T-helper 9 cell (primary cell): ENCODE measurements around the gene AFG1L.
"Not testable (repeated sequence)": the region's sequence is repeated elsewhere in the genome, so short reads cannot be mapped to it uniquely, and the experiment has no call there.

ENCODE experiments used
- DNase-seq: peaks from one replicate; pipeline ENCODE4 v3.0.0-alpha.2; 2020

The AFG1L gene

DNA sequence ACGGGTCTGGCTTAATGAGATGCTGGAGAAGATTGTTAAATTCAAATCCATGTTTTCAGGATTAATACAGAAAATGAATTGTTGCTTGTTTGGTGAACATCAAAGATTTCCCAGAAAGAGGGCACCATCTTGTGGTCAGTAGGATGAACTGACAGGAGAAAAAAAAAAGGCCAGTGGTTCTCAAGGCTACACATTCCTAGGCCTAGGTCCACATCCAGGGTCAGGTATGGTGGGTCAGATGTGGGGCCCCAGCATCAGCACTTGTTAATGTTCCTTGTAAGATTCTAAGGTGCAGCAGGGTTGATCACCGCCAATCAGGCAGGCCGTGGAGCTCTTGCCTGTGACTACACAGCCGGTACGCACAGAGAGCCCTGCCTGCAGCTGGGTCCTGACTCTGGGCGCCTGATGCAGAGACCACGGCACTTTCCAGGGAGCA is 231.9 kb downstream of the AFG1L start:
- no peak for DNase-seq

DNA sequence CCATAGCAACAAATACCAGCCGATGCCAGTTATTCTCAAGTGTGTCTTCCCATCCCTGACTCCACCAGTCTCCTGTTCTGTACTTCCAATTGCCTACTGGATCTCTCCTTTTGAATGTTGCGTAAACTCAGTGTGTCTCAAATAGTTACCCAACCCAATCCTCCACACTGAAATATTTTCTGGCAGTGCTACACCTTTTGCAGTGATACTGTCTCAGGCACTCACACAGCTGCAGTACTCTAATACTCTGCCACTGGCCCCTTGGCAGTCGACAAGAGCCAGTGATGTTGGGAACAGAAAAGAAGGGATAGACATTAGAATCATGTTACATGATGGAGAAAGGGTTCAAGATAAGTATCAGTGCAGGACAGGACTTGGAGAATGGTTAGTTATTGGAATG is 234.0 kb downstream of the AFG1L start:
- no peak for DNase-seq

DNA sequence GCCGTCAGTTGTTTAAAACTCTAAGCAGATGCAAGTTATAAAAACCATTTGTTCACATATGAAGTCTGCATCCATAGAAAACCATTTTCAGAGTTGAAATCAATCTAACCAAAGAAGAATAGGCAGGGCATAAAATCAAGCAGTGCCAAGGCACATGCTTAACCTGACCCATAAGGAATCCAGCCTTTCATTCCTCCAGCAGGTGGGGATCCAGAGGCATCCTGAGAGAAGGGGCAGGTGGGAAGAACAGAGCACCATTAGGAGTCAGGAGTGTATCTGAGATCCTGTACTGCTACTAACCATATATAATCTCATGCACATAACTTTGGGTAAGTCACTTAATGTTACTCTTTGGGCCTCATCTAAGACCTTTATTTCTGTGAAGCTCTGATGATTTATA is 236.5 kb downstream of the AFG1L start:
- no peak for DNase-seq

DNA sequence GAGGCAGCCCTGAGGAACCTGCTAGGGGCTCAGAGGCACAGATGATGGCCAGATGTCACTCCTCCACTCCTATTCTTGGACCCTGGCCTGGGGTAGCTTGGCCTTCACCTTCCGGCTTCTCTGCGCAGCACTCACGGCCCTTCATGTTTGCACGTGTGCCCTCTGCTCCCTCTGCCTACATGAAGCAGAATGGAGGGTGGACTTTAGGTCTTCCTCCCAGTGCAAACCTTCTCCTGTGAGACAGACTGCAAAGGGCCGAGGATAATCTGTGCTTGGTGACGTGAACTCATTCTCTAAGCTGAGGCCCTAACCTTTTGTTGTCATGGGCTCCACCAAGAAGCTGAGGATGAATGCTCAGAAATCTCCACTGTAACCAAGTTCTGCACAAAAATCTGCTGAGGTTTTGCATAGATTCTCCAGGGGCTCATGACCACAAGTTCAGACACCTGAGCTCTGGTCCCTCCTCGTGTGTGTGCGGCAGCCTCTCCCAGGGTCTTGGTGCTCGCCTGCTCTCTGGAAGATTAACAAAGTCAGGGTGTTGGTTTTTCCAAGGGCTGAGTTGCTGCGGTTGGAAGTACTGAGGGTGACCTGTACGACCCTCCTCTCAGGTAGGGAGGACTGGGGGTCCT is 240.4 kb downstream of the AFG1L start:
- no peak for DNase-seq

DNA sequence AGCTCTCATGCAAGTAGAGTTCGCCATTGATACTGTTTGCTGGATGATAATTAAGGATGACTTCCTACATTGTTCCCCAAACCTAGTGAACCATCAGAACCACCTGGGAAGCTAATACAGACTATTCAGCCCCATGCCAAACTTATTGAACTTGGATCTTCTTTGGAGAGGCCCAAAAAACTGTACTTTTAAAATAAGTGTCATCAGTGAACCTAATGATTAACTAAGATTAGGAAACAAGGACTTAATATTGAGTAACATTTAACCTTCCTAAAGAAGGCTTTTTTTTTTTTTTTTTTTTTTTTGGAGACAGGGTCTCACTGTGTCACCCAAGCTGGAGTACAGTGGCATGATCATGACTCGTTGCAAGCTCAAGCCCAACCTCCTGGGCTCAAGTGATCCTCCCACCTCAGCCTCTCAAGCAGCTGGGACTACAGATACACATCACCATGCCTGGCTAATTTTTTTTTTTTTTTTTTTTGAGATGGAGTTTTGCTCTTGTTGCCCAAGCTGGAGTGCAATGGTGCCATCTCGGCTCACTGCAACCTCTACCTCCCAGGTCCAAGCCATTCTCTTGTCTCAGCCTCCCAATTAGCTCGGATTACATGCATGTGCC is 241.2 kb downstream of the AFG1L start:
- DNase-seq, result not testable (repeated sequence)

DNA sequence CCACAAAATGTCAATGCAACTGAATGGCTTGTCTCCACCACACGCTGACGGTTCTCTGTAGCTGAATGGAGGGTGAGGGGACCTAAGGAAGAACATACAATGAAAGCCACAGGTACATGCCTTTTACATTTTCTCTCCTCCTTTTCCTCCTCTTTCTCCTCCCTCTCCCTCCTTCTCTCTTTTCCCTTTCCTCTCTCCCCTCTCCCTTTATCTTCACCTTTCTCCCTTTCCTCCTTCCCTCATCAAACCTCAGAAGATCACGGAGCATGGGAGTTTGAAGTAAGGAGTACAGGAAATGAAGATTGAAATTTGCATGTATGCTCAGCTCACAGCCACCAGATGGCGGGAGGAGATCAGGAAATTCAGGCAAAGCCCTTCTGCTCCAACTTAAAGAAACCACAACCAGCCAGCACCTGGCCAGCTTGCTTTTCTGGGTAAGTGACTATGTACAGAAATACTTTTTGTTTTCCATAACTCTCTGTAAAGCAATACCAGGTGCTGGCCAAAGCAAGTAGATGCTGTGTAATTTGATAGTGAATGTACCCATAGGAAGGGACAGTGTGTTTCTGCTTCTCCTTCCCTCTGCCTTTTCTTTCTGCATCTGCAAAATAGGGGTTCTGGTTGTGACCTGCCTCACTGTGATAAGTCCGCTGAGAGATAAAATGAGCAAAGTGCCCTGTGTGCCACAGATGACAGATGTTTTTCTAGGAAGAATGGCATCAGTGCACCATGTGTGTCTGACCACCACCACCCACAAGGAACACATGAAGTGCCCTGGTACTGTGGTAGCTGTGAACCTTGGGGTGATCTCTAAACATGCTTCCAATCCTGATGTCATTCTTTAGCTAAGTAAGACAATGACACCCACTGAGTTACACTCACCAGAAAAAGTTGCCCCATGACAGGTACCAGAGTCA is 247.2 kb downstream of the AFG1L start:
- DNase-seq, result peak; percentile 58

DNA sequence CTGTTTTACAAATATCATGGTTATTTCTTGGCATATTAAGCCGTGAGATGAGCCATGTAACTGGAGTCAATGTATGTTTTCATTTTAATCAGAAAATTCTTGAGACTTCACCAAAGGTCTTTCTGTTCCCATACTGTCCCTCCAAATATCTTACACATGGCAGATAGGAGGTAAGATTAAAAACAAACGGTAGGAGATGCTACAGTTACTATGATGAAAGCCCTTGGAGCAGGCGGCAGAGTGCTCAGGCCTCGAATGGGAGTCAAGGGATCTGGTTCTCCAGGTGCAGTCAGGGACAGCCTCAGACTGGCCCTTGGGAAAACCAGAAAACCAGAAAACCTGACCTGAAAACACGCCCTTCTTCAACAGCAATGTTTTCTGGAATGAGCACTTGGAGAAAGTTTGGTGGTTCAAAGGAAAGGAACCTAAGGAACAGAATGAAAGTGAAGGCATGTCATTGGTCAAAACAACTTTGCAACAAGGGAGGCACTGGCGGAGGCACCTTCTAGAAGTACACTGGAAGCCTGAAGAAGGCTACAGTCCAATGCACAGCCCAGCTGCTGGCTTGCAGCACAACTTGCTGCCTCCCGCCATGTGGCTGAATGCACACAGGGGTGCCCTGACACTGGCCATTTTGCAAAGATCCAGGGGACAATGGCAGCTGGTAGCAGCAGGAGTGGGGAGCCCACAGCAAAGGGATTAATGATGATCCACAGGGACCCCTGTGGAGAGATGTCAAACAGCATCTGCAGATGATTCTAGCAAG is 248.5 kb downstream of the AFG1L start:
- DNase-seq, result no peak

DNA sequence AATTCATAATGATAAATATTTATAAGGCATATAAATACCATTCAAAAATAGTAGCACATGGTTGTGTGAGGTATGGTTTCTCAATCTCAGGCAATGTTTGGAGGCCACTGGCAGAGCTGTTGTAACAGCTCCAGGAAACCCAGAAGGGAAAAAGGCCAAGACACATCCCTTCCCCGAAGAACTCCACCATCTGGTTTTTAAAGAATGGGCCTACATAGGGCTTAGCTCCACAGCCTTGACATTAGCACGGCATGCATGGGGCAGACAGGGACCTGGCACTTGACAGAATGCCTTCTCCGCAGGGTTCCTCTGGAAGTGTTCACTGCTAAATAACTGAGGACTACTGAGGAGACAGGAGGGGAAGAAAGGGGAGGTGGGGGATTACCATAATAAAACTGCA is 249.8 kb downstream of the AFG1L start:
- no peak for DNase-seq

DNA sequence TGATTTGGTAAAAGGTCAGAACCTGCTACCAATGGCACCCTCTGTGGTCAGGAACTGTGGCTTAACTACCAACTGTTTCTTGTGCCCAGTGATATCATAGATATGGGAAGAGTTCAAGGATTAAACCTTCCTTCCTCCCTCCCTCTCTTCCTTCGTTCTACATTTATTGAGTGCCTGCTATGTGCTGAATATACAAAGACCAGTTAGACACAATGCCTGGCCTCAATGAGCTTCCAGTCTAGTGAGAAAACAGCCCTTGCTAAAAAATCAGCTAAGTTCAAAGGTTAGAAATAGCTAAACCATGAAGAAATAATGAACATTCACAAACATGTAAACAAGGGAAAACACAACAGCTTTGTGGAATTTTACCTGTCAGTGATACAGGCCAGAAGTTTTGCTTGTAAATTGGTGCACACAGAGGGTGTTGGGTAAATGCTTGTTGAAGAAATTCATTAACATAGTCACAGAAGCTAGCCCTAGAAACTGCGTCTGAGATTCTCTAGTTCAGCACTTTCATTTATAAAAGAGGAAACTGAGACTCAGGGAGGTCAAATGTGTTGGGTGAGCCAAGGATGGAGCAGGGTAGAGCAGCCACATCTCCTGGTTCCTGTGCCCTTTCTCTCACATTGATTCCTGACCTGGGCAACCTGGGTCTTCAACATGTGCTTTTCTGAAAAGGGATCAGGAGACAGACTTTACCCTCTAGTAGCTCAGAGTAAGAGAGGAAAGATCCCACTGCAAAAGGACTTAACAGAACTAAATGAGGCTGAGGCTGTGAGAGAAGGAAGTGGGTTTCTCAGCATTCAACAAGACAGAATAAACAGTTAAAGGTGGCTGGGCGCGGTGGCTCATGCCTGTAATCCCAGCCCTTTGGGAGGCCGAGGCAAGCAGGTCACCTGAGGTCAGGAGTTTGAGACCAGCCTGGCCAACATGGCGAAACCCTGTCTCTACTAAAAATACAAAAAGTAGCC is 251.5 kb downstream of the AFG1L start:
- no peak for DNase-seq

DNA sequence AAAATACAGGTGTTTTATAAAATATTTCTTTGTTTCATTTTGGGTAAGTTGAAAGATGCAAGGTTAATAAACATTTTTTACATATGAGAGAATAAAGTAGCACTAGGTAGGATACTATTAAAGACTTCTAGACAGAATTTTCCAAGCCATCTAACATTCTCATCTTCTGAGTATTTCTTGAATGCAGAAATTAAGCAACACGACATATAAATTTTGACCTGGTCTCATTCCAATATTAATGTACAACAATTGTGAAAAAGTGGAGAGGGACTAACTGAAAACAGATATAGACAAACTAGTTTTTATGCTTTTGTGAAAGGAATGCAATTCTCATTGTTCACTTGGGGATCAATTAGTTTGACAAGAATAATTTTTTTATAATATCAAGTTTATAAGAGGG is 254.4 kb downstream of the AFG1L start:
- DNase-seq, result no peak

DNA sequence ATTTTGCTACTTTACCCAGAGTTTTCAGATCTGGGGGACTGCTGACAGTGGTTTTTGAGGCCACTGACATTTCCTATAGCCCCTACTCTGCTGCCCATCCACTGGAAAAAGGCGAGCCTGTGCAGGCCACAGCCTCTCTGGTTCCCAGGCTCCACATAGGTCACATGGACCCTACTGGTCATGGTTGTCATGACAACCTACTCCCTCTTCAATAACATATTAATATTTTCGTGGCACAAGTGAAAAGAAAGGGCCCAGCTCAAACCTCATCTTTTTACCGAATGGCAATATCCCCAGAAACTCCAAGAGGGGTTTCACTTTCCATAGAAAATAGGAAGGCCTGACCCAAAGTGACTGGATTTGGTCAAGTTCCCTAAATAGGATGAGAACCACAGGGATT is 254.9 kb downstream of the AFG1L start:
- DNase-seq, result no peak

DNA sequence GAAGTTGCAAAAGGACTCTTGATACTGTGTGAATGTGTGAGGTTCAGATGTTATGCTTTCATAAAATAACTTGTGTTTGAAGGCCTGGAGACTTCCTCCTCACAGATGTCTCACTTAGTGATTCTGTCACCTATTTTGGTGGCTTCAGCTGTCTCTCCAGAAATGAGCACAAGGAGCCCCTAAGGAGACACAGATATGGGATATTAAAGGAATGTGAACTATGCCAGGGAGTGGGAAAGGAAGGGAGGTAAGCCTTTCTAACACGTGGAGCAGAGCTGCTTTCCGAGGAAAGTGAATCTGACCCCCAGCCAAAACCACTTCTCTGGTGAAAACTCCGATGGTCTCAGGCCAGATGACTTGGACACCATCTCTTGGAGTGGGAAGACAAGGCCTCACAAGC is 255.4 kb downstream of the AFG1L start:
- no peak for DNase-seq

DNA sequence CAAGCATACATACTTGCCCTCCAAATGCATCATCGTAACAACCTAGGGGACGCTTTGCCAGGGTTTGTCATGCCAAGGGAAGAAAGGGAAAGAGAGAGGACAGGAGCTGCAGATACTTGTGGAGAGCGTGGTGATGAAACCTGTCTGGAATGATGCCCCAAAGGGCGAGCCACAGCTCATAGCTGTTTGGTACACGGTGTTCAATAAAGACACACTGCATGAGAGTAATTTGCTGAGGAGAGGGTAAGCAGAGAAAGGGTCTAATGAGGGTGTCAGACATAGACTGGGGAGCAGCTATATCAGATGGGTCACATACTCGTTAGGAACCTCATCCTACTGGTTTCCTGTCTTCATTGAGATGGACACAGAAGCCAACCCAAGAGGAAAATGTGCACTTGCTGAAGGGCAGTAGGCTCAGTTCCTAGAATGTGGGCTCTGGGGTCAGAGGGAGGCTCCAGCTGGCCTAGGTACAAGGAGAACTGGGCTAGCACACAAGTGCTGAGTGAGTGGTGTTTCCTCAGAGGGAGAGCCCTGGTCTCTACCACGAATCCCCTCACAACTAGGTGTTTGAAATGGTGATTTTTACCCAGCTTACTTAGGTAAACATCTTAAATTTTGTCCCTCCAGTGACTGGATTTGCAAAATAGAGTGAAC is 260.7 kb downstream of the AFG1L start:
- no peak for DNase-seq

DNA sequence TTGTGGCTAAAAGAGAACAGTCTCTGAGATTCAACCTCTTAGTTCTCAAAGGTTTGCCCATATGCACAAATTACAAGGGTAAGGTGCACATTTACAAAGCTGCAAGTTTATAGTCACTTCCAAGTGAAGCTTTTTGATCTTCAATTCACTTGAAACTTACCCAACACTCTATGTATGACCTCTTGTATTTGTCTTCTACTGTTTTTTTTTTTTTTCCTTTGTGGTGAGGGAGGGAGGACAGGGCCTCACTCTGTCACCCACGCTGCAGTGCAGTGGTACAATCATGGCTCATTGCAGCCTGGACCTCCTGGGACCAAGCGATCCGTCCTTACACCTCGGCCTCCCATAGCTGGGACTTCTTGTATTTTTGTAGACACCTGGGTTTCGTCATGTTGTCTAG is 261.4 kb downstream of the AFG1L start:
- no peak for DNase-seq

DNA sequence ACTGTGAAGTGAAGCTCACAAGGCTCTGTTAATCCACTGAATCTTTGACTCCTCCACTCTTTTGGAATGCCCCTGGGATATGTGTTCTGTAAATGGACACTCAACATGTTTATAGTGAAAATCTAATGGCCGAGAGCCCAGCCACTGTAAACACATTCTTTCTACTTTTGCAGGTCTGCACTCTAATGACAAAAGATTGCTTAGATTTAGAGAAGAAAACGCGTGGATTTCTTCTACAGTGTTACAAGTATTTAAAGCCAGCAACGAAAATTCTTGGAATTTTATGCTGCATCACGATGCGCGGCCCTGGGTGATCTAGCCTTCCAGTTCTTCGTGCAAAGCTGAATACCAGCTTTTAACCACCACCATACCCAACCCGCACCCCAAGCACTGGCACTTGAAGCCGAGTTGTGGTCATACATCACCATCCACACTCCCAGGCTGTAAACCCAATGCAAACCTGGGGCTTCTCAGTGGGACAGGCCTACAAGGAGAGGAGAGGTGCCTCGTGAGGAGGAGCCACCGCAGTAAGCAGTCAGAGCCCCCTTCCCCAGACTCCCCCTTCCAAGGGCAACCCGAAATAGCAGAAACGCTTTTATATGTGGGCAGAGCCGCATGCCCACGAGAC is 262.1 kb downstream of the AFG1L start:
- no peak for DNase-seq

DNA sequence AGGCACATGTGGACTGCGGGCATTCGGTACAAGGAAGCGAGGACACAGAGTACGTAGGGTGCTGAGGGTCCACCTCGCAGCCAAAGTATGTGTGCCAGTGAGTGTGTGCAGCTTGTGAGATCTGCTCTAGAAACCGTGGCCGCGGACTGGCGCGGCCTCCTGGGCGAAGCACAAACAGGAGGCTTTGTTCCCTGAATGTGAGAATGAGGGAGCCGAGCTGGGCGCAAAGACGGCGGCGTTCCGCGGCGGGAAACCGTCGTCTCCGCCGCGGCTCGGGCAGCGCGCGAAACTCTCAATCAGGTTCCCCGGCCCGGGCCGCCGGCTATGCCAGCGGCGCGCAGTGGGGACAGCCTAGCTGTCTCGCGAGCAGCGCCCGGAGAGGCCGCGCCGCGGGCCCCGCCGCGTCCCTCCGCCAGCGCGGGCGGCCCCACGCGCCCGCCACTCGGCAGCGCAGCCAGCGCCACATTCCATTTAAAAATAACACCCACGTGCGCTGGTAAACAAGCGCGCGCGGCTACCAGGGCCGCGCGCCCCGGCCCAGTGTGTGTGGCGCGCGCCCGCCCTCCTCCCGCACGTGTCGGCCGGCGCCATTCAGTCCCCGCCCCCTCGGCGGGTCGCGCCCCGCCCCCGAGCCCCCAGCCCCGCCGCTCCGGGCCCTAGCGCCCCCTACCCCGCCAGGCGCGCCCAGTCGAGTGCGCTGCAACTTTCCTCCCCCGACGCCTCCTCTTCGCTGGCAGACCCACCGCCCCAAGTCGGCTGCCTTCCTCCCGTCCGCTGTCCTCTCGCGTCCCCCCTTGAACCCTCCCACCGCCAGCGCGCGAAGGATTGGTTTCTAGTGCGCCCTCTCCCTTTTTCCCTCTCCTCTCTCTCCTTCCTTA is 262.9 kb downstream of the AFG1L start:
- DNase-seq, result peak; percentile 80

DNA sequence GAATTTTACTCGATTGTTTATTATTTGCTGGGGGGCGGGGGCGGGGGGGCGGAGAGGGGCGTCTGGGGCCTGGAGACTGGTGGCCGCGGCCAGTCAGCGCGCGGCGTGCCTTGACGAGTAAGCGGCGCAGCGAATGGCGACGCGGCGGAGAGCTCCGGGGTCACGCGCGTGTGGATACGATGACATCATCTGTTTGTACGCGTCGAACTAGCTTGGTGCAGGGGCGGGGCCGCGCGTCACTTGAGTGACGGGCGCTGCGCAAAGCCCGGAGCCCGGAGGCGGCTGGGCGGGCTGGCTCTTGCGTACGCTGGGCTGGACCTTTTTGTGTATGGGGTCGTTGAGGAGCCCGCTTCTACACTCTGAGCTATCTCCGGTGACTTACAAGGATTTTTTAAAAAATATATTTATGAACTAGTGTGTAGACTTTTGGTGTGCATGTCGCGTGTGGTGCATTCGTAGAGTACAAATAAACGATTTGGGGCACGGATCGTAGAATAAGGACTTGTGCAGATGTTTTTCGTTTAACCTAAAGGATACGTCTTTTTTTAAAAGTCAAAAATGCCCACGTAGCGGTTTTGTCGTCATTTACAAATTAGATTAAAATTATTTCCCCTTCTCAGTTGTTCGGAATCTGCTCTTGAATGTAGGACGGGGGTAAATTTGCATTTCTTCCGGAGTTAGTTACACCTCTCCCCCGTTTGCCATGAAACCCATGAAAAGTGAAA is 263.7 kb downstream of the AFG1L start:
- DNase-seq, result peak; percentile 95

DNA sequence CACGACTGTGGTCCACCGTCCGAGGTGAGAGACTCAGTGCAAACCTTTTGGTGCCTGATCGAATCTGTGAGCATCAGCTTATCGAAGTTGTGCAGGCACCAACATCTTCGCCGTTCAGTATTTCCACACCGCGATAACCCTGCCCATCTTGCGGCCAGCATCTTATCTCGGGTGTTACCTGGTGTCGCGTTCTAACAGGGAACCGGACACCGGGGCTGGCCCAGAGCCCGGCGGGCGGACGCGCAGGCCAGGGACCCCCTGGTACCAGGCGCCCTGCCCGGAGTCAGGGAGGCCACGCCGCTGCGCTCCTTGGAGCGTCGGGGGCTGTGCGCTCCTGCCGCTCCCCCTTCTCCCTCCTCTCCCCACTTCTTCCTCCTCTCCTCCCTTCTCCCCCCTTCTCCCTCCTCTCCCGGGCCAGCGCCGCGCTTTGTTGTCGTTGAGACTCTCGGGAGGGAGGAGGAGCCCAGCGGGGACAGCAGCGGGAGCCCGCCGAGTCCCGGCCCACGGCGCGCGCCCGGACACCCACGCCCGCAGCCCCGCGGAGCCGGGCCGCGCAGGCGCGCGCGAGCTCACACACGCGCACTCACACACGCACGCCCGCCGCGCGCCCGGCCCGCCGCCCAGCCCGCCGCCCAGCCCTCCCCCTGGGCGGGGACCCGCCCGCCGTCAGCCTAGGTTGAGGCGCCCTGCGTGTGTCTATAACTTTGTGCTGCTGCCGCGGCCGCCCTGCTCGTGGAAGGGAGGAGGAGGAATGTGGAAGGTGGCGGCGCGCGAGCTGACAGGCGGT is 264.4 kb downstream of the AFG1L start:
- DNase-seq, result peak; percentile 82
